GM12801 (cell line): ENCODE measurements around the gene FOXP1.

Experiments used
- TF ChIP-seq, protein P1 (sequence below): IDR thresholded peaks from one replicate; pipeline ENCODE4 v1.5.1; 2011; ENCODE audit warnings: control low read depth; ENCODE audit not compliant: insufficient read length; ENCODE audit errors: extremely low read depth

Gene FOXP1

DNA sequence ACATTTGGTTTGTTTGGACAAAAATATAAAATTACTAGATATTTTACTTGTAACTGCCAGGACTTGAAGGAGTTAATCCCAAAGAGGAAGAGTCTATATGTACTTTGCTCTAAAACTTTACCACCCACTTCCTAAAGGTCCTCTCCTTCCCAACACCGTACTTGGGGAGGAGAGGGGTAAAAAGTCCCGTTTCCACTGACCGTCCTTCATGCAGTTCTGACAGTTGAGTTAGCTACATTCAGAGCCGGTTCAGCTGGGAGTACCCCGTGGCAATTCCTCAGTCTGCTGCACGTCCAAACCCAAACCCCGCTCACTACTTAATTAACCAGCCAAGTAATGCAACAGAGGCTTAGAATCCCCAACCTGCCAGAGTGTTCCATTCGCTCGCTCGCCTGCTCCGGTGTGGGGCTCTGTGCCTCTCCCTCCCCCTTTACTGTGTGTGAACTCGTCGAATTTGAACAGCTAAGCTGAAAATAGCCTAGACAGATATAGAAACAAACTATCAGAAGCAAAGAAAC is 519.7 kb downstream of the FOXP1 start:
- TF ChIP-seq, protein P1, sequence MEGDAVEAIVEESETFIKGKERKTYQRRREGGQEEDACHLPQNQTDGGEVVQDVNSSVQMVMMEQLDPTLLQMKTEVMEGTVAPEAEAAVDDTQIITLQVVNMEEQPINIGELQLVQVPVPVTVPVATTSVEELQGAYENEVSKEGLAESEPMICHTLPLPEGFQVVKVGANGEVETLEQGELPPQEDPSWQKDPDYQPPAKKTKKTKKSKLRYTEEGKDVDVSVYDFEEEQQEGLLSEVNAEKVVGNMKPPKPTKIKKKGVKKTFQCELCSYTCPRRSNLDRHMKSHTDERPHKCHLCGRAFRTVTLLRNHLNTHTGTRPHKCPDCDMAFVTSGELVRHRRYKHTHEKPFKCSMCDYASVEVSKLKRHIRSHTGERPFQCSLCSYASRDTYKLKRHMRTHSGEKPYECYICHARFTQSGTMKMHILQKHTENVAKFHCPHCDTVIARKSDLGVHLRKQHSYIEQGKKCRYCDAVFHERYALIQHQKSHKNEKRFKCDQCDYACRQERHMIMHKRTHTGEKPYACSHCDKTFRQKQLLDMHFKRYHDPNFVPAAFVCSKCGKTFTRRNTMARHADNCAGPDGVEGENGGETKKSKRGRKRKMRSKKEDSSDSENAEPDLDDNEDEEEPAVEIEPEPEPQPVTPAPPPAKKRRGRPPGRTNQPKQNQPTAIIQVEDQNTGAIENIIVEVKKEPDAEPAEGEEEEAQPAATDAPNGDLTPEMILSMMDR, result no peak

DNA sequence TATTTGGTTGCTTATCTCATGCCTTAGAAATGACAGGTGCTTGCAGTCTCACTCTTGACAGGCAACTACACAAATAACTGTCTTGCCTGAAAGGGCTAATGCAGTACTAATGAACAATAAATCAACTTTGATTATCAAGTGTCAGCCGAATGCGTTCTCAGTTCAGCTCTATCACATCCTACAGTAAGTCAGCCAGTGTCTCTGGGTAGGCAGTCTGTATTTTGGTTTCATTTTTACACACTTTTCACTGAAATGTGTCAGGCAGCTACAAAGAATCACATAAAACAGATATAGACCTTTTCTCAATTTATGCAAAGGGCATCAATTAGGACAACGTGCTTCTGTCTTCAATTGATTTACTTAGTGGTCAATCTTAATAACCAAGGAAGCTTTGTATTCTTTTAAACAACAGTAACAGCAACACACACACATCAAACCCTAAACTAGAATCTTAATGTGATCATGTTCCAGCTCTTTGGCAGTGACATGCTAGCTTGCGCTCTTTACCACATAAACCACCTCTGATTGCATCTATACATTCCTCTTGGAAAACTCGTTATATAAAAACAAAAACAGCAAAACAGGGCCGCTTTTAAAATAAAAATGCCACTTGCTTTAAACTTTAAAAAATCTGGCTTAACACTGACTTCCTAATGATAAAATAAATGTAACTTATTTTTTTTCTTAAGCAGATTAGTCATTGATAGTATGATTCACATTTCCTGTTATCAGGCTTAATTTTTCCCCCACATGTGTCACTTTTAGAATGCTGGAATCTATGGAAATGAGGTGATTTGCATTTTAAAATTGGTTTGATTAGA is 520.4 kb downstream of the FOXP1 start:
- TF ChIP-seq, protein P1, result no peak

DNA sequence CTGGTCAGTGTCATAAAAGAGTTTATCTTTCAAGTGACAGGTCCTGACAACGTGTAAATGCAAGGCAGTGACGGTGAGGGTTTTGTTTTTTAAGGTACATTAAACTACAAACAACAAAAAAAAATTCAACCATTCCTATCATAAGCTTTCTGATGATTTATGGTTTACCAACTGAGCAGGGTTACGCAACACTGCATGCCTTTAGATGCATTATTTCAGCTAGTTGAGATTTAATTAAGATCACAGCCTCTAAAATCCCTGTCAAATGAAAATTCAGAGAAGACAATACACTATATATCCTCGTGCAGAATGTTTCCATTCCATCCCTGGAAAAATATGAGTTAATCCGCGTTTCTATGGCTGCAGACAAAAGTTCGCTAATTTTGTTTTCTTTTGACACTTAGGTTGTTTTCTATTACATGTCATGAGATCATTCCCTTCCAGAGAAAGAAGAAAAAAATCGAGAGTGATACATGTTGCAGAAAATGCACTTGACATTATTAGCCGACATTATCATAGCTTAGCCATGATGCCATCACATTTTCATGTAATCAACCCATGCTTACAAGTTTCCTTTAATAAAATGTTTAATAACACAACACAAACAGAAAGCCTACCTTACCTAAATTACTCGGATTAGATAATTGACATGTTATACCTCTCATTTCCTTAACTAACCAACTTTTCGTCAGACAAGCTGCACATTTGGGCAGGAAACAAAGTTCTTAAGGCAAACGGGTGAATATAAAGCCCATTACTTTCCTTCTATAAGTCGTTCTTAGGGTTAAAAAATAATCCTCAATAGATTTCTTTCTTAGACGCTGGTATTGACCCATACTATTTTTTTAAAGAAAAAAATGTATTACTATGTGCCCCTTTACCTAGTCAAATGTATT is 521.2 kb downstream of the FOXP1 start:
- TF ChIP-seq, protein P1, result no peak

DNA sequence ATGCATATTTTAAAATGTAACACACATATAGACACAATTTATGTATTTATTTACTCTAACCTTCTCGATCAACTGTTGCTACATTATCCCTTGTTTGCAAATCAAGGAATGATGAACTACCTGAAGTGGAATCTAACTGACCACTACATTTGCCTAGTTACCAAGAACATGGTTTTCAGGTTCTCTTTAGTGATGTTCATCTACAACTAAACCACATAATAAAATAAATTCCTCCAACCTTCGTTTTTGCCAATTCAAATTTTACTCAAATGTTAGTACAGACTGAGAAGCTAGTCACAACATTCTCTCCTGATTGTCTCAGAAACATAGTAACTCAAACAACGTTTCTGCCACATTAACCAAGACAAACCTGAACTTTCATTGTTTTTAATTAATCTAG is 521.9 kb downstream of the FOXP1 start:
- TF ChIP-seq, protein P1, result no peak

DNA sequence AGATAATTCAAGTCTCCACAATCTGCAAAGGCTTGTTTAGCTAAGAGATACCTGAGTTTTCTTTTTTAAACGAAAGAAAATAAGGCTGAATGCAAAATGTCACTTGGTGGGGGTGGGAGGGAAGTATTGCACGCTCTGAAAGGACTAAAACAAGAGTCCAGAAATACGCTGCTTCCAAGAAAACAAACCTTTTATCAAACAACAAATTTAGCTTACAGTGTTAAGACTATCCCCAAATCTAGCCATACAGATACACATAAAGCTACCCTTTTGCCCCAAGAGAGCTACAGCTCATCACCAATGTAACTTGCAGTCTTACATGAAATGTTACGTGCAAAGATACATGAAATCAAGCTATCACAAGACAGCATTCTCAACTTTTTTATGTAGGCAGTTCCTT is 522.5 kb downstream of the FOXP1 start:
- TF ChIP-seq, protein P1, result no peak

DNA sequence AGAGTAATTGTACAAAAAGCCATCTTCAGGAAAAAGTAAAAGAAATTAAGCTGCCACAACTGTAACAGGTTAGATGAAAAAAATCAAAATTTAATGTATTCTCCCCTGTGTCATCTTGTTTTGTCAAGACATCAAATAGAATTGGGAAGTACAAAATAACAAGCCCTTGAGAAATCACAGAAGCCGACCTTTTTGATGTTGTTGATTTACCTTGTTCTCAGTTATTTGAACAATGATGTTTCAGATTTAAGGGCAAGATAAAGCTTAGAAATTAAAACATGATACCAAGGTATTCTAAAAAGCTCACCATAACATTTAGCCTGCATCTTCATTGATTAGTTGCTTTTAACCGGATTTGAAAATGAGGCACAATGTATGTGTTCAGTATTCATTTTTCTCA is 523.0 kb downstream of the FOXP1 start:
- TF ChIP-seq, protein P1, result no peak

DNA sequence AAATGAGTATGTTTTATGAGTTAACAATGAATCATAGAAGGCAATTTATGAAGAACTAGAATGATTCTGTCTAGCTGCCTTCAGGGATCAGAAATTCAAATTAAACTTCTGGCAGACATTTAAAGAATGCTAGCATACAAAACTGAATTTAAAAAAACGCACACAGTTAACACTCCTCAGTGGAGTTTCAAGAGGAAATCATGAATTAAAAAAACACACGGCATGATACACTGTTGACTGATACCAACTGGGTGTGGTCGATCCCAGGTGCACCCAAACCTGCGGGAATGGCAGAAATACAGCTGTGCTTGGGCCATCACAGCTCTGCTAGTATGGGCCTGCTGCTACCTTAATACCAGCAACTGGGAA is 526.0 kb downstream of the FOXP1 start:
- TF ChIP-seq, protein P1, result no peak
